ENCODE data around the gene CD180.

DNA sequence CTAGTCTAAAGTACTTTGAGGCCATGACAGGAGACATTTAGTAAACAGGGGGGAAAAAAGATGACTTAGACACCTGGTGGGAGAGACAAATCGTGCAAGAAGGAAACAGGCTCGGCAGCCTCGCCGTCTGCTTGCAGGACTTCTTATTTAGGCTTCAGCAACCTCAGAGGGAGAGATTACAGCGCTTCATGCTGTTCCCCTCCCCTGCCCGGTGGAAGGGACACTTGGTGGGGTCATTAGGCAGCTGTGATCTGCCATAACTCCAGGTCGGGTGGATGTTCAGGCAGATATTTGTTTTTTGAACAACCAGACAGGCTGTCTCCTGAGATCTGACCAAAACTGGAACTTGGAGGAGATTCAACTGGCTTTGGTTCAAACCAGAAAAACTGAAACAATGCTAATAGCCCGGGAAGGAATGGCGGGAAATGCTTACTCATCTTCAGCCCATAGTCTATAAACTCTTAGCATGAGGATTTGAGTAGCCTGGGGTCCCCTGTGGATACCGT, 38.1 kb upstream of the CD180 start:
- TF ChIP-seq, protein P1, sequence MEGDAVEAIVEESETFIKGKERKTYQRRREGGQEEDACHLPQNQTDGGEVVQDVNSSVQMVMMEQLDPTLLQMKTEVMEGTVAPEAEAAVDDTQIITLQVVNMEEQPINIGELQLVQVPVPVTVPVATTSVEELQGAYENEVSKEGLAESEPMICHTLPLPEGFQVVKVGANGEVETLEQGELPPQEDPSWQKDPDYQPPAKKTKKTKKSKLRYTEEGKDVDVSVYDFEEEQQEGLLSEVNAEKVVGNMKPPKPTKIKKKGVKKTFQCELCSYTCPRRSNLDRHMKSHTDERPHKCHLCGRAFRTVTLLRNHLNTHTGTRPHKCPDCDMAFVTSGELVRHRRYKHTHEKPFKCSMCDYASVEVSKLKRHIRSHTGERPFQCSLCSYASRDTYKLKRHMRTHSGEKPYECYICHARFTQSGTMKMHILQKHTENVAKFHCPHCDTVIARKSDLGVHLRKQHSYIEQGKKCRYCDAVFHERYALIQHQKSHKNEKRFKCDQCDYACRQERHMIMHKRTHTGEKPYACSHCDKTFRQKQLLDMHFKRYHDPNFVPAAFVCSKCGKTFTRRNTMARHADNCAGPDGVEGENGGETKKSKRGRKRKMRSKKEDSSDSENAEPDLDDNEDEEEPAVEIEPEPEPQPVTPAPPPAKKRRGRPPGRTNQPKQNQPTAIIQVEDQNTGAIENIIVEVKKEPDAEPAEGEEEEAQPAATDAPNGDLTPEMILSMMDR (IDR thresholded peaks at IDR 0.05), result no peak
- TF ChIP-seq EP300 (IDR thresholded peaks at IDR 0.05), result no peak

Measured in stomach (tissue), 4 donors.